NCI-H510A (cell line): ENCODE data around the gene ZNF740.
"Not testable (repeated sequence)": the region's sequence is repeated elsewhere in the genome, so short reads cannot be mapped to it uniquely, and the experiment has no call there.

Source experiments
- DNase-seq: peaks from one replicate; lab custom pipeline; 2025; lab: John Stamatoyannopoulos, UW

ZNF740 gene

GRCh38 chr12:53180220-53180930 lies at the start of gene ZNF740, which contains the start of gene CSAD:
Gene ZNF740 (plus strand): TSS chr12:53180722. CDS start chr12:53181984, 1,262 bp downstream.
Gene CSAD (minus strand): TSS chr12:53180925. CDS start chr12:53173470, 7,455 bp downstream.
- peak; percentile 98 for DNase-seq

- no peak for DNase-seq
These were observed 48.7 kb upstream of the ZNF740 start for GRCh38 chr12:53131844-53132243.

- no peak for DNase-seq
These were observed 46.8 kb upstream of the ZNF740 start for GRCh38 chr12:53133722-53134121.

GRCh38 chr12:53143355-53143754 lies 37.2 kb upstream of the ZNF740 start:
- DNase-seq = no peak

GRCh38 chr12:53145383-53146260 lies 34.9 kb upstream of the ZNF740 start:
- DNase-seq = no peak

- DNase-seq = no peak
These were observed 33.3 kb upstream of the ZNF740 start for GRCh38 chr12:53147181-53147580.

GRCh38 chr12:53147653-53148052 lies 32.9 kb upstream of the ZNF740 start:
- DNase-seq = no peak

- no peak for DNase-seq
These were observed 29.5 kb upstream of the ZNF740 start for GRCh38 chr12:53151039-53151438.

- DNase-seq = no peak
These were observed 28.1 kb upstream of the ZNF740 start for GRCh38 chr12:53152390-53152789.

GRCh38 chr12:53159195-53159839 lies 21.2 kb upstream of the ZNF740 start:
- peak; percentile 50 for DNase-seq

- DNase-seq = no peak
These were observed 20.5 kb upstream of the ZNF740 start for GRCh38 chr12:53160000-53160399.

- no peak for DNase-seq
These were observed 19.8 kb upstream of the ZNF740 start for GRCh38 chr12:53160673-53161072.

GRCh38 chr12:53161119-53161911 lies 19.2 kb upstream of the ZNF740 start:
- no peak for DNase-seq

- not testable (repeated sequence) for DNase-seq
These were observed 17.5 kb upstream of the ZNF740 start for GRCh38 chr12:53163008-53163407.

GRCh38 chr12:53166837-53167236 lies 13.7 kb upstream of the ZNF740 start:
- no peak for DNase-seq

GRCh38 chr12:53169644-53170043 lies 10.9 kb upstream of the ZNF740 start:
- no peak for DNase-seq

- DNase-seq = no peak
These were observed 10.3 kb upstream of the ZNF740 start for GRCh38 chr12:53170215-53170614.

- DNase-seq = no peak
These were observed 9.4 kb upstream of the ZNF740 start for GRCh38 chr12:53170876-53171724.

GRCh38 chr12:53171725-53172329 lies 8.7 kb upstream of the ZNF740 start:
- DNase-seq = no peak

GRCh38 chr12:53172352-53172751 lies 8.2 kb upstream of the ZNF740 start:
- DNase-seq = no peak
